ENCODE results near the gene VDAC2.

DNA sequence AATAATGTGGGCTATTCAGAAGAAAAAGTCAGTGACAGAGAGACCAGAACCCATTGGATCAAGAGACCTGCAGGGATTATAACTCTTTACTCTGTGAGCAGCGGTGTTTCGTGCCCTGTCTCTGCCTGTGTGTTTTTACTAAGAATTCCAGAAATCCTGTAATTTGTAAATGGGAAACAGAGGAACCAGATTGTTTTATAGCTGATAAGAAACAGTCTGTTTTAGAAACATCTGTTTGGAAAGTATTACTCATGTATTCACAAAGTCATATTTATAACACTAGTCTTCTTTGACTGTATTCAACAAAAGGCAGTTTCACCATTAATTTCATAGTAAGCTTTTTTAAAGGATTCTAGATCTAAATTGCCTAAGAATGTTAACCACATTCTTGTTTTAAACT lies 30.0 kb upstream of the VDAC2 start:
- TF ChIP-seq CTCF (IDR thresholded peaks at IDR 0.05 in 4 of 5, conservative IDR thresholded peaks at IDR 0.05 in 1 of 5) (no peak), POLR2A (IDR thresholded peaks at IDR 0.05) (no peak)
